GM12801 (cell line): Measurements from ENCODE around the gene MAD2L2.

ENCODE experiments used
- CTCF ChIP-seq: IDR thresholded peaks from one replicate; pipeline ENCODE4 v1.5.1; 2011; ENCODE audit warnings: control low read depth; ENCODE audit not compliant: insufficient read length; ENCODE audit errors: extremely low read depth

The MAD2L2 gene

GRCh38 chr1:11690397-11691301 is 9.7 kb upstream of the MAD2L2 start:
- no peak for TF ChIP-seq CTCF

GRCh38 chr1:11688506-11688905 is 7.6 kb upstream of the MAD2L2 start:
- no peak for TF ChIP-seq CTCF

GRCh38 chr1:11685210-11685752 is 4.3 kb upstream of the MAD2L2 start:
- no peak for TF ChIP-seq CTCF

- no peak for TF ChIP-seq CTCF
Measured at GRCh38 chr1:11684070-11684469, 3.1 kb upstream of the MAD2L2 start.

- TF ChIP-seq CTCF = no peak
Measured at GRCh38 chr1:11682799-11683198, 1.9 kb upstream of the MAD2L2 start.

- TF ChIP-seq CTCF = no peak
Measured at GRCh38 chr1:11682287-11682771, 1.4 kb upstream of the MAD2L2 start.

- TF ChIP-seq CTCF = no peak
Measured at GRCh38 chr1:11680270-11681070, 478 bp downstream of the MAD2L2 start.
